Breast epithelium (tissue), 4 donors: Measurements from ENCODE around the gene IFNL3. TPM values are rescaled to one million over a fixed set of nuclear protein-coding genes. Genes with fewer than 3 reads are reported as not detected.
"Not testable (repeated sequence)": the region's sequence is repeated elsewhere in the genome, so short reads cannot be mapped to it uniquely, and the experiment has no call there.

ENCODE experiments used
- DNase-seq, 2 donors: peaks; one replicate each; pipeline ENCODE4 v3.0.0-alpha.2; 2019; ENCODE audit warnings: low spot score in 2 of 2
- H3K27ac ChIP-seq, 2 donors: fragments of 200-600 bp; sonication (generic) in 1 of 2; one replicate each; pipeline ENCODE4 v1.5.1; 2016 to 2019; ENCODE audit warnings: mild to moderate bottlenecking in 1 of 2
- H3K27me3 ChIP-seq, 2 donors: fragments of 200-600 bp; sonication (generic) in 1 of 2; one replicate each; pipeline versions ENCODE4 v1.5.1 to v1.6.0; 2017 to 2019; ENCODE audit warnings: control low read depth in 1 of 2, mild to moderate bottlenecking in 1 of 2
- H3K36me3 ChIP-seq: fragments of 200-600 bp; one replicate; pipeline ENCODE4 v1.5.1; 2019
- H3K4me1 ChIP-seq, 2 donors: fragments of 200-600 bp; sonication (generic); one replicate each; pipeline ENCODE4 v1.5.1; 2016 to 2019; ENCODE audit warnings: control low read depth in 1 of 2
- H3K4me3 ChIP-seq, 3 donors: fragments of 200-600 bp; sonication (generic); 1 replicate in 2 of 3; 2 replicates in 1 of 3; pipeline ENCODE4 v1.5.1; 2016 to 2019; ENCODE audit warnings: mild to moderate bottlenecking in 3 of 3, moderate library complexity in 2 of 3
- H3K9me3 ChIP-seq, 2 donors: fragments of 200-600 bp; sonication (generic) in 1 of 2; one replicate each; pipeline ENCODE4 v1.5.1; 2016 to 2019; ENCODE audit warnings: control low read depth in 1 of 2
- POLR2A ChIP-seq: fragments of 450-650 bp; IDR thresholded peaks from one replicate; pipeline ENCODE4 v1.6.1; 2016; ENCODE audit warnings: antibody characterized with exemption, mild to moderate bottlenecking, moderate library complexity
- POLR2AphosphoS5 ChIP-seq, 3 donors: sonication (generic); formaldehyde crosslinking; IDR thresholded peaks; one replicate each; pipeline ENCODE4 v1.6.1; 2017; ENCODE audit warnings: antibody characterized with exemption in 3 of 3
- intact Hi-C: fragments of 100-400 bp; cut with DNase I; formaldehyde crosslinking; loops from one replicate; pipeline ENCODE4 v1.15.1; 2023; ENCODE audit warnings: low total_unique reads
- total RNA-seq, 3 donors: library from RNA; depleted of rRNA; stranded (reverse); fragments of >200 nt; gene quantifications; one replicate each; pipeline ENCODE4 v1.1.0, GENCODE V29; 2016
- TF ChIP-seq, protein P1 (sequence below), 3 donors: fragments of 450-650 bp; IDR thresholded peaks; one replicate each; pipeline ENCODE4 v1.5.1; 2016 to 2017; ENCODE audit warnings: antibody characterized with exemption in 3 of 3, mild to moderate bottlenecking in 3 of 3, moderate library complexity in 3 of 3

The IFNL3 gene
- total RNA-seq, 3 donors from 2014 or later, result not detected

DNA sequence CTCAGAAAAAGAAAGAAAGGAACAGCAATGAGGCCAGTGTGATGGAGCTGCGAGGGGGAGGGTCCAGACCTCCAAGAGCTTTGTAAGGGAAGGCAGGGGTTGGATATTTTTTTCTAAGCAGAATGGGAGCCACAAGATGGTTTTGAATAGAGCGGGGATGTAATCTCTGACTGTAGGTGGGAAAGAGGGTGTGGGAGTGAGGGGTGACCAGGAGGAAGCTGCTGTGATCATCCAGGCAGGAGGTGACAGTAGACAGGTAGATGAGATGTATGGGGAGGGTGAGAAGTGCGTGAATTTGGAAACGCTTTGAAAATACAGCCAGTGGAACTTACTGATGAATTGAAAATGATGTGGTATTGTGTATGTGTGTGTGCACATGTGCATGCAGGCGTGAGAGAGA lies 30.8 kb upstream of the IFNL3 start:
- Histone ChIP-seq H3K27me3 (no peaks in the 10 kb centered on the region), H3K9me3 (no peaks in the 10 kb centered on the region), H3K4me1 (no peaks in the 10 kb centered on the region), H3K36me3 (no peaks in the 10 kb centered on the region), H3K27ac (no peak overlapping the region), H3K4me3 (no peak overlapping the region)
- DNase-seq, result no peak
- TF ChIP-seq, protein P1, sequence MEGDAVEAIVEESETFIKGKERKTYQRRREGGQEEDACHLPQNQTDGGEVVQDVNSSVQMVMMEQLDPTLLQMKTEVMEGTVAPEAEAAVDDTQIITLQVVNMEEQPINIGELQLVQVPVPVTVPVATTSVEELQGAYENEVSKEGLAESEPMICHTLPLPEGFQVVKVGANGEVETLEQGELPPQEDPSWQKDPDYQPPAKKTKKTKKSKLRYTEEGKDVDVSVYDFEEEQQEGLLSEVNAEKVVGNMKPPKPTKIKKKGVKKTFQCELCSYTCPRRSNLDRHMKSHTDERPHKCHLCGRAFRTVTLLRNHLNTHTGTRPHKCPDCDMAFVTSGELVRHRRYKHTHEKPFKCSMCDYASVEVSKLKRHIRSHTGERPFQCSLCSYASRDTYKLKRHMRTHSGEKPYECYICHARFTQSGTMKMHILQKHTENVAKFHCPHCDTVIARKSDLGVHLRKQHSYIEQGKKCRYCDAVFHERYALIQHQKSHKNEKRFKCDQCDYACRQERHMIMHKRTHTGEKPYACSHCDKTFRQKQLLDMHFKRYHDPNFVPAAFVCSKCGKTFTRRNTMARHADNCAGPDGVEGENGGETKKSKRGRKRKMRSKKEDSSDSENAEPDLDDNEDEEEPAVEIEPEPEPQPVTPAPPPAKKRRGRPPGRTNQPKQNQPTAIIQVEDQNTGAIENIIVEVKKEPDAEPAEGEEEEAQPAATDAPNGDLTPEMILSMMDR (IDR thresholded peaks at IDR 0.05), result no peak
- TF ChIP-seq POLR2A (no peak), POLR2AphosphoS5 (IDR thresholded peaks at IDR 0.05) (no peak)
- intact Hi-C loops, result no loop called here

DNA sequence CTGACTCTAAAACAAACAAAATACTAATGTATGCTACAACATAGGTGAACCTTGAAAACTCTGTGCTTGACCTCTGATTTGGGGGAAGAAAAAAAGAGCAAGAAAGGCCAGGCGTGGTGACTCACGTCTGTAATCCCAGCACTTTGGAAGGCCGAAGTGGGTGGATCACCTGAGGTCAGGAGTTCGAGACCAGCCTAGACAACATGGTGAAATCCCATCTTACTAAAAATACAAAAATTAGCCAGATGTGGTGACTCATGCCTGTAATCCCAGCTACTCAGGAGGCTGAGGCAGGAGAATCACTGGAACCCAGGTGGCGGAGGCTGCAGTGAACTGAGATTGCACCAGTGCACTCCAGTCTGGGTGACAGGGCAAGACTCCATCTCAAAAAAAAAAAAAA lies 29.1 kb upstream of the IFNL3 start:
- H3K4me3 ChIP-seq, DNase-seq, intact Hi-C loops, H3K36me3 ChIP-seq, H3K27ac ChIP-seq, H3K27me3 ChIP-seq, H3K4me1 ChIP-seq, H3K9me3 ChIP-seq: not testable (repeated sequence)

DNA sequence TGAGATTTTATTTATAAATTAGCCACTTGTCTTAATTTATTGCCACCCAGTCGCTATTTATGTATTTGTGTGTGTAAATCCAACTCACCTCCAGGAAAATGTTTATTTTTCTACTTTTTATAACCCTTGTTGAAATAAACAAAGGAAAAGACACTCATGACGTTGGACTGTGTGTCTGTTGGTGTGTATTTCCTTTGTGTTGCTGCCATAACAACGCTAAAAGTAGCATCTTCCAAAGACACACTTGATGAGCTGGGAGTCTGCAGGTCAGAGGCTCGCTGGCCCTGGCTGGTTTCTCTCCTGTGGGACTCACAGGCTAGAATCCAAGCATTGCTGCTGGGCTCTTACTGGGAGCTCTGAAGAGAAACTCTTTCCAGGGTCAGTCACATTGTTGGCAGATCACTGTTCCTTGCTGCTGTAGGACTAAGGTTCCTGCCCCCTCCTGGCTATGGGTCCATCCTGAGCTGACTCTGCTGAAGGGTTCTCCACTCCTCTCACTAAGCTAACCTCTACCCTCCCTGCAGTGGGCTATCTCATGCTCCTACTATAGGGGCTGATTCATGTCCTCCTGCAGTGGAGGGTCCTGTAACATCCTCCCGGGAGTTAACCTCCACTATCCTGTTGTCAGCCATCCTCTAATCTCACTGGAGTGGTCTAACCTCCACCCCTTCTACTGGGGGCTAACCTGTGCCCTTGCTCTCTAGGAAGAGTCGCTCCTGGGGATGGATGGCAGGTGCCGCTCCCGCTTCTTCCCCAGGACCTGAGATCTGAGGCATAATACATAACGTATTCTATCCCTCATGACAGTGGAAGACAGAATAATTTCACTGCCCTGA lies 25.4 kb upstream of the IFNL3 start:
- H3K27ac ChIP-seq, result no peak overlapping the region
- intact Hi-C loops, result no loop called here
- peaks cover 0 to 4% of the 10 kb centered on the region in 2 donors for H3K27me3 ChIP-seq
- H3K4me1 ChIP-seq, result no peaks in the 10 kb centered on the region
- TF ChIP-seq, protein P1 (IDR thresholded peaks at IDR 0.05), result no peak
- no peaks in the 10 kb centered on the region for H3K9me3 ChIP-seq
- DNase-seq, result no peak
- no peak overlapping the region for H3K4me3 ChIP-seq
- H3K36me3 ChIP-seq, result no peaks in the 10 kb centered on the region

DNA sequence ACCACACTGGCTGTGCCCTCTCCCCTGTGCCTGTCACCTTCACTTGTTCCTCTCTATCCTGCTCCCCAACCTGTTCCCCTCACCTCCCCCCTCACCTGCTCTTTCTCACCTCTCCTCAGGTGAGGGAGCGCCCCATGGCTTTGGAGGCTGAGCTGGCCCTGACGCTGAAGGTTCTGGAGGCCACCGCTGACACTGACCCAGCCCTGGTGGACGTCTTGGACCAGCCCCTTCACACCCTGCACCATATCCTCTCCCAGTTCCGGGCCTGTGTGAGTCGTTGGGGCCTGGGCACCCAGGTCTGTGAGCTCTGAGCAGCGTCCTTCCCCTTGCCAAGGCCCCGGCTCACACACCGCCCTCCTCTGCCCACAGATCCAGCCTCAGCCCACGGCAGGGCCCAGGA lies 24.6 kb upstream of the IFNL3 start:
- H3K27ac ChIP-seq, H3K4me3 ChIP-seq, DNase-seq, H3K36me3 ChIP-seq, H3K9me3 ChIP-seq, H3K4me1 ChIP-seq, intact Hi-C loops: not testable (repeated sequence)
- peaks cover 0 to 12% of the 10 kb centered on the region in 2 donors for H3K27me3 ChIP-seq

DNA sequence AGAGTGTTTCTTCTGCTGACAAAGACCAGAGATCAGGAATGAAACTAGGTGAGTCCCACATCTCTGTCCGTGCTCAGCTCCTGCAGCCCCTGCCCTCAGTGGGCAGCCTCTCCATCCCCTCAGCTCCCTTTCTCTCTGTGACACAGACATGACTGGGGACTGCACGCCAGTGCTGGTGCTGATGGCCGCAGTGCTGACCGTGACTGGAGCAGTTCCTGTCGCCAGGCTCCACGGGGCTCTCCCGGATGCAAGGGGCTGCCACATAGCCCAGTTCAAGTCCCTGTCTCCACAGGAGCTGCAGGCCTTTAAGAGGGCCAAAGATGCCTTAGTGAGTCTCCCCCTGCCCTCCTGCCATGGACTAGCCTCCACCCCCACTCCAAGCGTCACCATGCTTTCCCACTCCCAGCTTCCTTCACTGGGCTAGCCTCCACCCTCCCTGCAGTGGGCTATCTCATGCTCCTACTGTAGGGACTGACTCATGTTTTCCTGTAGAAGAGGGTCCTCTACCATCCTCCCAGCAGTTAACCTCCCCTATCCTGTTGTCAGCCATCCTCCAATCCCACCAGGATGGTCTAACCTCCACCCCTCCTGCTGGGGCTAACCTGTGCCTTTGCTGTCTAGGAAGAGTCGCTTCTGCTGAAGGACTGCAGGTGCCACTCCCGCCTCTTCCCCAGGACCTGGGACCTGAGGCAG lies 23.9 kb upstream of the IFNL3 start:
- peaks cover 4 to 19% of the 10 kb centered on the region in 2 donors for H3K27me3 ChIP-seq

DNA sequence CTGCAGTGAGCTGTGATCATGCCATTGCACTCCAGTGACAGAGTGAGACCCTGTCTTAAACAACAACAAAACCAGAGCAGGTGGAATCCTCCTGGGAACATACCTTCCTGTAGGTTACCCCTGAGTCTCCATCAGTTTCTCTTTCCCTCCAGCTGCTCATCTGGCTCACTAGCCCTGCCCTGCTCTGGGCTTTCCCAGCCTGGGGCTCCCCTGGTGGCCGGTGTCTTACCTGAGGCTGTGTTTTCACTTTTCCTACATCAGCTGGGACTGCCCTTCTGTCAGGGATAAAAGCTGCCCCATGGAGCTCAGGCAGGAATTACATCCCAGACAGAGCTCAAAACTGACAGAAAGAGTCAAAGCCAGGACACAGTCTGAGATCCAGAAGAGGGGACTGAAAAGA lies 23.3 kb upstream of the IFNL3 start, which contains the start of gene IFNL2:
TSS of gene IFNL2 (plus strand) at position 312 of the 400 bp plus-strand sequence. CDS start 173 bp downstream, outside the sequence.
- H3K27me3 ChIP-seq, result peaks cover 4 to 25% of the 10 kb centered on the region in 2 donors

More for the DNA sequence above, 23.9 kb upstream of the IFNL3 start:
- H3K9me3 ChIP-seq, H3K4me3 ChIP-seq, H3K36me3 ChIP-seq, DNase-seq, intact Hi-C loops, H3K4me1 ChIP-seq, H3K27ac ChIP-seq: not testable (repeated sequence)

DNA sequence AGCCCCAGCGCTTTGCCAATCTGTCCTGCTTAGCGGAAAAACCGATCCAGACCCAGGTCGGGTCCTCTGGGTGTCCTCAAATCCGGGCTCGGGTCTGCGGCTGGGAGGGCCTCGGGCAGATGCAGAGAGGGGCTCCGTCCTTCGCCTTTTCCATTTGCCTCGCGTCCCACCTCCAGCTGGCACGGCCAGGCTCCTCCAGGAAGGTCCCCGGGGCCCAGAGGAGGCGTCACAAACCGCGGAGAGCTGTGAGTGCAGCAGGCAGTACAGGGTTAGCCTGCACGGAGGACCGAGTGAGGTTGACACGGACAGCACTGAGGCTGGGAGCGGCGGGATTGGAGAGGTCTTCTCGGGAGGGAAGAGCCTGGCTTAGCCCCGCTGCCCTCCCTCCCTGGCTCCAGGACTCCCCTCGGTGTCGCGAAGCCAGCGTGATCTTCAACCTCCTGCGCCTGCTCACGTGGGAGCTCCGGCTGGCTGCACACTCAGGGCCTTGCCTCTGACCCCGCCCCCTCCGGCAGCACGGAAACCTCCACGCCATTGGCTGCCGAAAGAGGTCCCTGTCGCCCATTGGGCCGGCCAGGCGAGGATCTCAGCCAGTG lies 20.6 kb upstream of the IFNL3 start:
- H3K27me3 ChIP-seq, result peaks cover 4 to 41% of the 10 kb centered on the region in 2 donors
- TF ChIP-seq POLR2AphosphoS5 (IDR thresholded peaks at IDR 0.05), result no peak
- TF ChIP-seq, protein P1 (IDR thresholded peaks at IDR 0.05), result no peak
- no peak for TF ChIP-seq POLR2A
- no peak overlapping the region for H3K27ac ChIP-seq
- no peak for DNase-seq
- H3K9me3 ChIP-seq, result no peaks in the 10 kb centered on the region
- no peaks in the 10 kb centered on the region for H3K36me3 ChIP-seq
- intact Hi-C loops, result no loop called here
- H3K4me3 ChIP-seq, result no peak overlapping the region
- no peaks in the 10 kb centered on the region for H3K4me1 ChIP-seq

More for the DNA sequence above, 23.3 kb upstream of the IFNL3 start, which contains the start of gene IFNL2:
- H3K4me1 ChIP-seq, H3K27ac ChIP-seq, intact Hi-C loops, H3K9me3 ChIP-seq, H3K36me3 ChIP-seq, H3K4me3 ChIP-seq, DNase-seq: not testable (repeated sequence)
